NCI-H2081 (cell line): Measurements from ENCODE around the gene MICAL3.

Experiments
- DNase-seq, 2 experiments: peaks; one replicate each; lab custom pipeline; 2025; lab: John Stamatoyannopoulos, UW

The MICAL3 gene

DNA sequence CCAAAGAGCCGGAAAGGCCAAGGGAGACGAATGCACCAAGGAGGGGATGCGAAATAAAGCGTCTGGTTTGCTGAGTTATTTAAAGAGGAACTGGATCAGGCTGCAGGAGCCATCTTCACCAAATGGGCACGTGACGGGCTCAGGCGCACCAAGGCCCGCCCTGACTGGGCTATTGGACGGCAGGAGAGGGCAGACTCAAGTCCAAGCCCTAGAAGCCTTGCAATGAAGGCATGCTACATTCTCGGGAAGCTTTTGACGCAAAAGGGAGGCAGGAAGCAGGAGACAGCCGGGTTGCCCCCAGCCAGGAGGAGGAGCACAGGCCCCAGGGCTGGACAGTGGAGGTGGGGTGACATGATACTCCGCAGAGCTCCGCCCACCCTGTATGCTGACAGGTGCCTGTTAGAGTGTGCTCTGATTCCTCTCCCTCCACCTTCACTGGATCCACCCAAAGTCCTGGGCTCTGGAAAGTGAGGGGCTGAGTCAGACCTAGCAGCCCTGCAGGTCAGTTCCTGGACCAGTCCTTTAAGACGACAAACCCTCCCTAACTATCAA, 208.6 kb downstream of the MICAL3 start:
- no peak for DNase-seq

GRCh38 chr22:17814830-17815229, 209.5 kb downstream of the MICAL3 start:
- no peak for DNase-seq

DNA sequence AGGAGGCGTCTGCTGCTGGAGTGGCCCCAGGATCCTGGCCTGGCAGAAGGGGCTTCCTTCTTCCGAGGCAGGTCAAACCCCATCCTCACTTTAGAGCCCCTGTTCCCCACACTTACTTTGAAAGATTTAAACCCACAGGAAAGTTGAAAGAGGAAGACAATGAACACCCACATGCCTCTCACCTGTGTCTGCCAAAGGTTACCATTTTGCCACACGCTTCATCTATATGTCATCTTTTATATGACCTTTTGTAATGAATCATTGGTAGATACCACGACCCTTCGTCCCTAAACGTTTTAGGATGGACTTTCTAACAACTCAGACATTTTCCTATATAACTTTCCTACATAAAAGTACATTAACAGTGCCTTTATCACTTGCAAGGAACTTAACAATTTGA, 210.3 kb downstream of the MICAL3 start:
- DNase-seq = no peak

- no peak for DNase-seq
Measured at GRCh38 chr22:17811119-17811518, 213.2 kb downstream of the MICAL3 start.

GRCh38 chr22:17810570-17811116, 213.7 kb downstream of the MICAL3 start:
- DNase-seq = no peak

- no peak for DNase-seq
Measured at GRCh38 chr22:17808693-17809403, 215.5 kb downstream of the MICAL3 start.

GRCh38 chr22:17807578-17808410, 216.6 kb downstream of the MICAL3 start:
- DNase-seq = no peak

DNA sequence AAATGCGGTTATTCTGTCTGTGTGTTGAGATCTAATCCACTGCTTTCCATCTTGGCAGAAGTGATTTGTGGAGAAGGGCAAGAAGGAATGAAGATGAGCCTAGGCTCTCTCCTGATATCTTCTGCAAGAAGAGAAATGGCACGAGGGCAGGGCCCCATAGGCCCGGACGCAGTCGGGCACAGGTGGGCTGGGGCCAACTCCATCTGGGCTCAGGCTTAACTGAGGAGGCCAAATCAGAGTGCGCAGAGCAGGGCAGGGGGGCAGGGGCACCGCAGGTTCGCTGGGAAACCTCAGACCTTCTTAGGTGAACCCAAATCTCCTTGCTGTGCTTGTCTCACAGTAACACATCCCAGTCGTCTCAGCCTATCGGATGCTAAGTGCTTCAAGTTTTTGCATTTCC, 217.3 kb downstream of the MICAL3 start:
- DNase-seq = no peak

DNA sequence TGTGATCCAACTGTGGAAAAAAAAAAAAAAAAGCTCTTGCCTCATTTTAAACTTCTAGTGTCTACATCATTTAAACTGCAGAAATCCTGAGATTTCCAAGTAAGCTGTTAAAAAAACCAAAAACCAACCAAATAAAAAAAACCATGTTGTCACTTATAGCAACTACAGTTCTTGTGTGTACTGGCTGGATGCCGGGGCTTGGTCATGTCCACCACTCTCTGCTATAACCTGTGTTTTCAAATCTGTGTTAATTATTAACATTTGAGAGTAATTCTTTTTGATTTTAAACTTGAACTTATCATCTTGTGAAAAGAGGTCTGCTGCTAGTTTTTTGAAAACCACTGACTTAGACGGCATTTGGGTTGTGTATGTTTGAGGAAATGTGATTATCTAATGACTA, 217.9 kb downstream of the MICAL3 start:
- DNase-seq = no peak

DNA sequence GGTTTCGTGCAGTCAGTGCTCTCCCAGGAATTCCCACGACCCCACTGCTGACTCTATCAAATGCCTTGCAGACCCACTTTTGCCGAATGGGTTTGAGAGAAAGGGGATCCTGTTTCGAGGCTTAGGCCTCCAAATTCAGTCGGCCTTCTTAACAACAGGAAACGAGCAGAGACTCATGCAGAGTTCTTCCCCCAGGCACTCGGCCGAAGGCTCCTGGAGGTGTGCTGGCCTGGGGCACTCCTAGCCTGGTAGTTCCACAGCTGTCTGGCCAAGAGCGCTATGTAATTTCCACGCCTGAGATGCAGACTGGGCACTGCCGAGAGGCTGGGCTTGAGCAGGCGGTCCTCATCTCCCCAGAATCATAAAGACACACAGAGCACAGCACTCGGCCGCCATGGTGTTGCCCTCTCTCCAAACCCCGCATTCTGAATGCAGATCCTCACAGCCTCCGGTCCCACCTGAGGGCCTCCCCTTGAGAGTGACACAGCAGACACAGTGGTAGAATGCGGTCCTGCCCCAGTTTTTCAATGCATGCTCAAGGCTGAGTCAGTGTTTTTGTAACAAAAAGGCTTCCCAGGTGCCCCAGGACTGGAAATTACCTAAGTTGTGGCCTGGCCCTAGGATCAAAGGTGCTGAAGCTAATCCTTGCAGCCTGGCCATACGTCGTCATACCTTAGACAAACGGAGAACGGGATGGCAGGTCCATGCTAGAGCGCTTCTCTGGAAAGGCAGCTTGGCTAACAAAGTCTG, 219.9 kb downstream of the MICAL3 start:
- no peak for DNase-seq

- no peak for DNase-seq
Measured at GRCh38 chr22:17803609-17804270, 220.6 kb downstream of the MICAL3 start.

DNA sequence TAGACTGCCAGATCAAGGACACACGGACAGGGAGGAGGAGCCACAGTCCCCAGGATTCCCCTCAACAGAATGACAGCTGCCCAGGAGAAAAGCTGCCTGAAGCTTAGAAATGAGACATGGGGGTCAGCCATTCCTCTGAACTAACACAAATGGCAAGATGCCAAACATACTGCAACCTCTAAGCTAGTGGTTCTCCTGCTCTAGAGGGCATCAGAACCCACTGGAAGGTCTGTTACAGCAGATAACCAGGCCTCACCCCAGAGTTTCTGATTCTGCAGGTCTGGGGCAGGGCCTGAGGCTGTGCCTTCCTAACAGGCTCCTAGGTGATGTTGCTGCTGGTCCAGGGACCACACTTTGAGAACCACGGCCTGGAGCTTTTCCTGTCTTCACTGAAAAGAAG, 221.5 kb downstream of the MICAL3 start:
- DNase-seq = no peak

DNA sequence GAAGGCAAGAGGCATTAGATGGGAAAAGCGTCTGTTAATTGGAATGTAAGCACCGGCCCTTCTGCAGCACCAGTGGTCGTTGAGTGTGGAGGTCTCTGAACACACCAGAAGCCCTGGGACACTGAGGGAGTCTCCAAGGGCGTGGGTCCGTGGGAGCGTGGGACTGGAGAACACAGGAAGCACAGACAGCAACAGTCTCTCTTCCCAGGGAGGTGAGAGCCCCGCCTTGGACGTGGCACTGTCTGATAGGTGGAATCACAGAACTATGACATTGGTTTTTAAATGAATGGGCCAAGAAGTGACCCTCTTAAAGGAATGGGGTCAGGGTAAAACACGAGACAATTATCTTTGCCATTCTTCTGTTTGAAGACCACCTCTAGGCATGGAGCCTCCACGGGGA, 221.9 kb downstream of the MICAL3 start:
- DNase-seq = no peak

- no peak for DNase-seq
Measured at GRCh38 chr22:17797721-17798559, 226.4 kb downstream of the MICAL3 start.

DNA sequence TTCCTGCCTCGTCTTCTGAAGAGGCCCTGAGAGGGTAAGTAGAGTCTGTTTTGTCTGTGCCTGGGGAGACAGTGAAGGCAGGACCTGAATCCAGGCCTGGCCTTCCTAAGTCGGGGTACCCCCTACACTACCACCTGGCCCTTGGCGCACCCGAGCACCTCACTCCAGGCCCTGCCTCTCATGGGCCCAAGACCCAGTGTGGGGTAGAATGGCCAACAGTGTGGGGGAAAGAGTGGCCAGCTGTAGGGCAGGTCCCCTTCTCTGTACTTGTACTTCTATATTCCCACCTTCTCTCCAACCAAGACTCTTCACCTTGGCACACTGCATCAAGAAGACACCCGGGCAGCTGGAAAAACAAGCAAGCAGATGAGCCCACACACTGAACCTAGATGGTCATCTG, 227.7 kb downstream of the MICAL3 start:
- no peak for DNase-seq

DNA sequence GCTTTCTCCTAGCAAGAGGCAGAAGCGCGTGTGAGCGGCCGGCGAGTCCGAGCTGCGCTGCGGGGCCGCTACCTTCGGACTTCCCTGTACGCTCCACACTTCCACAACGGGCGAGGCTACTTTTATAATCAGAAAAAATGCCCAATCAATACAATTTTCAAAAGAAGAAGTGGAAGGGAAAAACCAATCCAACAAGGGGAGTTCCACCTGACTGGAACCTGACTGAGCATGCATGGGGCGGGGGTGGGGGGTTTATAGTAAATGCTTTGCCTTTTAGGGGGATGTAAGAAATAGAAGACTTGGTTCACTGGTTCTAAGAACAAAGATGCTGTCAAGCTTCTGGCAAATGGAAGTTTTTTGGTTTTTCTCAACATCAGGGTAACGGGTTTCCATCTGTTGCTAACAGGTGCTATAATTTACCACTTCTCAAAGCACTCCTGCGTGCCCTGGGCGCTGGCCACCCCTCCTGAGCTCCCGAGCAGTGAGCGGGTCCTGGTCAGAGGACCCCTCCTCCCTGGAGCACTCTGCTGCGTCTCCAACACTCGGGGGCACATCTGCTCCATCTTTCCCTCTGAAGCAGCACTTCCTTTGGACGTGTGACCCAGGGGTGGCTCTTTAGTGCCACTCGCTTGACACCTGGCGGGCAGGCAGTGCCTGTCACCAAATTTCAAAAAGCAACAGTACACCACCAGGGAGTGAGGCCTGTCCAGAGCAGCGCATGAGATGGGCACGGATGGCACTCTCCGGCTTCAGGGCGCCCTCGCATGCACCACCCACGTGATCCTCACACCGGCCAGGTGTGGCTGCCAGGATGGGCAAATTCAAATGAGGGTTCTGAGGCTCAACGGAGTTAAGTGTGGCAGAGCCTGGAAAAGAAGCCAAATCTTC, 228.5 kb downstream of the MICAL3 start:
- no peak for DNase-seq

DNA sequence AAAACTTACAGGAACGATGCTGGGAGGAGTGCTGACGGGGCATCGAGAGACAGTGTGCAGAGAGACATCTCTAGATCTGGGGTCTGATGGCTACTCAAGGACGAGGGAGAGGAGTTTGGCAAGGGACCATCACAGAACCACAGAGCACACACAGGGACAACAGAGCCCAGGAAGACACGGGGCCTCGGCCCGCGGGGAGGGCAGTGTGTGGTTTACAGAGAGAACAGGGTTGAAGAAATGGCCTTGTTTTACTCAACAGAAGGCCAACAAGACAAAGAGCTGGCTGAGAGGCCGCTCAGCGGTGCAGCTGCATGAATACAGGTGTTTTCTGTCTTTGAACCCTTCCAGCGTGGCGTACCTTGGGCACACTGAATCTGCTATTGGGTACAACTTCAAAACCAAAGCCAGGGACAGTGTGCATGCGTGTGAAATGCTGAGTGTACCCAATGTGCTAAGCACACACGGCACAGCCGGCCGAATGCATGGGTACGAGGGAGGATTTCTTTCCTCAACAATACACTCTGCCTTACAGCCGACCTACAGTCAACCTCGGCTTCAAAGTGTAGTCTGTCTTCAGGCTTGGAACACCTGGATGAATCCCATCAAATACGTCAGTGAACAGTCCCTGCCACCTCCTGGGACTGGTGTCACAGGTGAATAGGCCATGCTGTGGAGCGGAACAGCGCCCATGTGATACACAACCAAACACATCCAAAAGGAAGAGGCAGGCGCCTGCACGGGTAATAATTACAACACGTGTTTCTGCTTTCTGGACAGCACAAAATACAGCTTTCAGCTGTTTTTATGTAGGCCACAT, 229.4 kb downstream of the MICAL3 start:
- no peak for DNase-seq

DNA sequence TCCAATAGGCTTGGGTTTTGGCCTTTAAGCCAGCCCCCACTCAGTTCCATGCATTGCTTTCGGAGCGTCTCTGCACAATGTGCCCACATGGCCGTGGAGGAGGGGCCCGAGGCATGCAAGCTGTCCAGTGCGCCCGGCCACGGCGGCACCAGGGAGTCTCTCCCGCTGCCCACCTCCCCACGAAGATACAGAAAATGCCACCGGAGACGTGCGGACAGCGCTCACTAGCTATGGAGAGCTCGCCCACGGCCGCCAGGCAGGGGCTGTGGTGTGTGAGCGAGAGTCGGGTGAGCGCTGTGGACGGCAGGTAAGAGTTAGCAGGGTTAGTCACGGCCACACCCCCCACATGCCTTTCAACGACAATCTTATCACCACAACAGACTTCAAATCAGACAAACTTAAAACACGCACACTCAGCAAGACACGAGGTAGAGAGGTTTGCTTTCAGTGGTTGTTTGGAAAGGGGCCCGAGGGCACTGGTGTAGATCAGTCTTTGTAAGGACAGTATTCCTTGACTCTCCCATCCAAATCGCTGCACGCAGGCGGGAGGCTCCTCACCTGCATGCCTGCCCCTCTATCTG, 231.4 kb downstream of the MICAL3 start:
- no peak for DNase-seq
